Islet precursor cell (in vitro differentiated cells): ENCODE measurements around the gene LSM14B.
"Not testable (repeated sequence)": the region's sequence is repeated elsewhere in the genome, so short reads cannot be mapped to it uniquely, and the experiment has no call there.

Source experiments
- DNase-seq: peaks from one replicate; pipeline ENCODE4 v3.0.0-alpha.2; 2018

The LSM14B gene

GRCh38 chr20:62114894-62115293 lies 7.4 kb upstream of the LSM14B start:
- DNase-seq: no peak

DNA sequence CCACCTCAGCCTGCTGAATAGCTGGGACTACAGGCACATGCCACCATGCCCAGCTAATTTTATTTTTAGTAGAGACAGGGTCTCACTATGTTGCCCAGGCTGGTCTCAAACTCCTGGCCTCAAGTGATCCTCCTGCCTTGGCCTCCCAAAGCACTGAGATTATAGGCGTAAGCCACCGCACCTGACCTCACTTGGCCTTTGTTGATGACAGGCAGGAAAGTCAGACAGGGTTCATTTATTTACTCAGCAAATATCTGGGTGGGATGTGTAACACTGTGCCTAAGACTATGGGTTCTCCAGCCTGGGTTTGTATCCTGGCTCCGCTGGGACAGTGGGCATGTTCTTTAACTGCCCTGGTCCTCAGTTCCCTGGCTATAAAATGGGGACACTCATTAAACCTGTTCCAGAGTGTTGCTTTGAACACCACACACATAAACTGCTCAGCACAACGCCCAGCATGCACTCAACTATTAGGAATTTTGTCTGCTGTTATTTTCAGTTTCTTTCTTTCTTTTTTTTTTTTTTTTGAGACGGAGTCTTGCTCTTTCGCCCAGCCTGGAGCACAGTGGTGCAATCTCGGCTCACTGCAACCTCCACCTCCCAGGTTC lies 6.4 kb upstream of the LSM14B start:
- DNase-seq: not testable (repeated sequence)

DNA sequence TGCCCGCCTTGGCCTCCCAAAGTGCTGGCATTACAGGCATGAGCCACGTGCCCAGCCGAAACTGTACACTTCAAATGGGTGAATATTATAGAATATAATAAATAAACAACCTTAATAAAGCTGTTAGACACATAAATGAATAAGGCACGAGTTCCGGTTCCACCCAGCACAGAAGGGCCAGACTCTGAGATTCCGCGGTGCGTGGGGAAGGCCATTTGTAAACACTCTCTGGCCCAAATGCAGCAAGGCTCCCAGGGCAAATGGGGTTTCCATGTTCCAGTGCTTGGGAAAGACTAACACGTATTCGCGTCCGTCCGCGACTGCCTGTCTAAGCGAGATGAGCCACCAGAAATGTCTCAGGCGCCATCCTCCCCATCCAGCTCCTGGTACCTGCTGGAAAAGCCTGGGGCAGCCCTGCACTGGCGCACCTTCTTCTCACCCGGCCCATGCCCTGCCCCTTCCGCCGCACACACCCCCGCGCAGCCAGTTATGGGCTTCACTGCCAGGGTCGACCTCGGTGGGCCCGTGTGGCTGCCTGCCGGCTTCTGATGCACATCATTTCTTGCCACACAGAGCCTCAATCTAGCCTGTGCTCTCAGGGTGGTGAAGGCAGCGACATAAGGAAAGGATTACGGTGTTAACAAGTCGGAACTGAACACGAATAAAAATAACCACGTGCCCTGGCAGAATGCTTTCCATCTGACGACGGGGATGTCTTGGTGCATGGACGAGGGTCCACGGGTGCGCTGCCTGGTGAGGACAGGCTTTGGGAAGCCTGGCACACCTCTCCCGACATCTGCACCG lies 5.5 kb upstream of the LSM14B start:
- no peak for DNase-seq

DNA sequence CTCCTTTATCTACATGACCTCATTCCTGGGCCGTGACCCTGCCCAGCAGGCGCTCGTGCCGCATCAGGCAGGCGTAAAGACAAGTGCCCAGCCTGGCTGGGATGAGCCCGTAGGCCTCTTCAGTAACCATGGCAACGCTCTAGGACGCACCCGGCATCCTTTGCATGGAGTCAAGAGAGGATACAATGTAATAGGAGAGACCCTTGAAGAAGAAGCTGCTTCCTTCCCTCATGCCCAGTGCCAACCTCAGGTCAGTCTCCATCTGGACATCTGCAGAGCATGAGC lies 5.0 kb upstream of the LSM14B start:
- no peak for DNase-seq

GRCh38 chr20:62117658-62118057 lies 4.6 kb upstream of the LSM14B start:
- no peak for DNase-seq

- no peak for DNase-seq
These were observed 3.9 kb upstream of the LSM14B start for GRCh38 chr20:62118113-62119043.

DNA sequence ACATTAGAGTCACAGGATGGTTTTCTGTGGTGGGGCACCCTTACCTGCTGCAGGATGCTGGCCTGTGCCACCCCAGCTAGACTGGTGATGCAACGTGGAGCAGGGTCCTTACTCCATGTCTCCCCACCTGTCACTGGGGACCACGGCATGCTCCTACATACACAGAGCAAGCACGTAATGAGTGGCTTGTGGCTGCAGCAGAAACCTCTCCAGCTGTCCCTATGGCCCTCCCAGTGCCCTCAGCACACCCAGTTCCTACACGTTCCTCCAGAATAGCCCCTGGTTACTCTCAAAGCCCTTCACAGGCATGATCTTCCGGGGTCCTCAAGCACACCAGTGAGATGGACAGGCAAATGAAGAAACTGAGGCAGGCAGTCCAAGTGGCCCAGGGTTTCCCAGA lies 3.2 kb upstream of the LSM14B start:
- no peak for DNase-seq

- DNase-seq: no peak
These were observed 2.5 kb upstream of the LSM14B start for GRCh38 chr20:62119591-62120364.

DNA sequence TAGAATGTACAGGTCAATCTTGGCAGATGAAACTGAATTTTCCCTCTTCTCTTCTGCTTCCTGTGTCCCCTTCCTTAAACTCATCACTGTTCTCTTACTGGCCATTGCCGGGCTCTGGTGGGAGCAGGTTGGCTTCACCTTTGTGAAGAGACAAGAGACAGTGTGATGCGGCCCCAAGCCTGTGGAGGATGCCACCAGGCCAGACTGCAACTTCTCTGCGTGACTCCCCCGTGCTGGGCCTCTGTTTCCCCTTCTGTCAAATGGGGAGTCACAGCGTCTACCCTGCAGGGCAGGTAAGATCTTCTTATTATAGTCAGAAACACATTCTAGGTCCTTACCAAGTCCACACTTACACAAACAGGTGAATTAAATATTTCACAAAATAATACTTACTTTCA lies 1.9 kb upstream of the LSM14B start:
- DNase-seq: no peak

GRCh38 chr20:62120990-62121775 lies 1.1 kb upstream of the LSM14B start:
- DNase-seq: no peak

GRCh38 chr20:62122654-62123449 lies 577 bp downstream of the LSM14B start:
- peak; percentile 76 for DNase-seq

GRCh38 chr20:62123450-62124118 lies 1.3 kb downstream of the LSM14B start:
- DNase-seq: peak; percentile 69

GRCh38 chr20:62126141-62126540 lies 3.9 kb downstream of the LSM14B start:
- no peak for DNase-seq

DNA sequence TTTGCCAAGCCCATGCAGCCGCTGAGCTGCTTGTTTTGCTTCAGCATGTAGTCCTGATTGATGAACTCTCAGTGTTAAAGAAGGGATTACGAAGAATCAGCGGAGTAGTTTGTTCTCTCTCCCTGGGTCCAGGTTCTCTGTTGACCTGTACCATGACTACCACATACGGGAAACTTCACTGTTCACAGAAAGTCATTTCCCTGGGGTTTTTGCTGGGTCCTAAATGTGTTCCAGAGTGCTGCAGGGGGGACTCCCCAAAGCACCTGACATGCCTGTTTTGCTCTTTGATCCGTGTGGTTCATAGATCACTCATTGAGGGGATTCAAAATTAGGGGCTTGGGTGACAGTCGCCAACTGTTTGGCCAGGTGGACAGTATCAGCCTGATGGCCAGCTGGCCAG lies 5.5 kb downstream of the LSM14B start:
- DNase-seq: no peak

DNA sequence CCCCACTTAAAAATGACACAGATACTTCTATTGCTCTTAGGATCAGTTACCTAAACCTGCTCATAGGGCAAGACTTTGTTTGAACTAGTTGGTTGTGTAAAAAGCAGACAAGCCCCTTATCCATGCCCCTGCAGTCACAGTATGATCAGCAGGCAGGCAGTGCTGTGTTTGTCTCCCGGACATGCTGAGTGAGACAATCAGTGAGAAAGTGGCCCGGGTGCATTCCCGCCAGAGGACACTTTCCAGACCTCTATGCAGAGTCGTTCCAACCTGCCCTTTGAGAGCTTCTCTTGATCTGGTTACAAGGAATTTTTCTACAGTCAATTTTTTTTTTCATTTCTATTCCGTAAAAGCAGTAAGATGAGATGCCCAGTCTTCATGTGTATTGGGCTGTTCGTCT lies 6.2 kb downstream of the LSM14B start:
- DNase-seq: no peak

GRCh38 chr20:62129731-62130531 lies 7.7 kb downstream of the LSM14B start:
- DNase-seq: no peak

GRCh38 chr20:62131560-62132320 lies 9.5 kb downstream of the LSM14B start:
- DNase-seq: no peak

- DNase-seq: no peak
These were observed 10.1 kb downstream of the LSM14B start for GRCh38 chr20:62132421-62132820.
